K562 (cell line): ENCODE results near the gene MICU1. TPM values are rescaled to one million over a fixed set of nuclear protein-coding genes. Genes with fewer than 3 reads are reported as not detected.

Experiments used
- ATF1 ChIP-seq, 2 experiments: fragments of 450-650 bp in 1 of 2; IDR thresholded peaks; 2 replicates each; pipeline ENCODE4 v1.6.1; 2016; ENCODE audit warnings: missing compliant biosample characterization in 1 of 2, missing genetic modification characterization in 1 of 2
- CBX3 ChIP-seq, 2 experiments: IDR thresholded peaks; 1 replicate in 1 of 2; 2 replicates in 1 of 2; pipeline ENCODE4 v1.6.1; 2012; ENCODE audit warnings: inconsistent platforms in 2 of 2, low read length in 2 of 2, borderline replicate concordance in 1 of 2, control low read depth in 1 of 2
- DIDO1 ChIP-seq: fragments of 450-650 bp; IDR thresholded peaks from 2 replicates; pipeline ENCODE4 v1.6.1; 2016; ENCODE audit warnings: low read depth, missing biosample characterization, missing genetic modification characterization
- IFI16 ChIP-seq: fragments of 250-450 bp; sonication (Bioruptor Pico); IDR thresholded peaks from 2 replicates; pipeline ENCODE4 v2.1.2; 2022; ENCODE audit warnings: mild to moderate bottlenecking, inconsistent platforms
- KLF13 ChIP-seq: fragments of 450-650 bp; IDR thresholded peaks from 2 replicates; pipeline ENCODE4 v1.6.1; 2016; ENCODE audit warnings: missing genetic modification characterization, low read depth, mild to moderate bottlenecking, missing compliant biosample characterization, moderate library complexity, borderline replicate concordance
- MYC ChIP-seq, 2 experiments: fragments of 250-450 bp in 1 of 2; sonication (Bioruptor Pico) in 1 of 2; IDR thresholded peaks; 2 replicates each; pipeline versions ENCODE4 v1.5.1 to v1.6.1; 2012 to 2021; ENCODE audit warnings: low read depth in 2 of 2, borderline replicate concordance in 1 of 2, improper control_type of control experiment in 1 of 2, low read length in 1 of 2, mild to moderate bottlenecking in 1 of 2, moderate library complexity in 1 of 2
- NEUROD1 ChIP-seq: fragments of 150-350 bp; IDR thresholded peaks from 2 replicates; pipeline ENCODE4 v1.6.1; 2014; ENCODE audit warnings: borderline replicate concordance, low read length, low read depth; ENCODE audit not compliant: partially characterized antibody
- OTX1 ChIP-seq: fragments of 450-650 bp; formaldehyde crosslinking; IDR thresholded peaks from 2 replicates; pipeline ENCODE4 v1.4.0; 2022; ENCODE audit warnings: mild to moderate bottlenecking
- RAD21 ChIP-seq, 2 experiments: fragments of 250-450 bp in 1 of 2; fragments of 450-650 bp in 1 of 2; sonication (Bioruptor Pico) in 1 of 2; formaldehyde crosslinking in 1 of 2; IDR thresholded peaks in 1 of 2; conservative IDR thresholded peaks in 1 of 2; 2 replicates each; pipeline versions ENCODE4 v1.4.0 to v1.8.0; 2020 to 2022; ENCODE audit warnings: mild to moderate bottlenecking in 2 of 2, moderate library complexity in 1 of 2
- RBFOX2 ChIP-seq: fragments of 200-400 bp; formaldehyde crosslinking; IDR thresholded peaks from 2 replicates; pipeline ENCODE4 v1.6.1; 2017; ENCODE audit warnings: low read depth, mild to moderate bottlenecking, low read length, moderate library complexity
- SREBF1 ChIP-seq: fragments of 150-350 bp; IDR thresholded peaks from 2 replicates; pipeline ENCODE4 v1.6.1; 2014; ENCODE audit warnings: antibody characterized with exemption, low read depth, low read length, borderline replicate concordance
- TCF7 ChIP-seq: sonication (generic); IDR thresholded peaks from 2 replicates; pipeline ENCODE4 v1.6.1; 2016; ENCODE audit warnings: antibody characterized with exemption, borderline replicate concordance
- WHSC1 ChIP-seq: IDR thresholded peaks from one replicate; pipeline ENCODE4 v1.6.1; 2012; ENCODE audit warnings: low read length, control low read depth, inconsistent platforms
- XRCC5 ChIP-seq: fragments of 200-400 bp; formaldehyde crosslinking; IDR thresholded peaks from 2 replicates; pipeline ENCODE4 v1.6.1; 2017; ENCODE audit warnings: low read depth, mild to moderate bottlenecking, low read length
- YBX1 ChIP-seq: fragments of 450-650 bp; IDR thresholded peaks from 2 replicates; pipeline ENCODE4 v1.7.1; 2016; ENCODE audit warnings: mild to moderate bottlenecking
- ZBTB1 ChIP-seq: sonication (generic); formaldehyde crosslinking; IDR thresholded peaks from 2 replicates; pipeline ENCODE4 v1.8.1; 2023; ENCODE audit warnings: missing genetic modification reagents, low read depth, mild to moderate bottlenecking, borderline replicate concordance
- ZNF184 ChIP-seq: sonication (generic); formaldehyde crosslinking; IDR thresholded peaks from 2 replicates; pipeline ENCODE4 v1.5.0; 2020; ENCODE audit warnings: missing genetic modification reagents
- ZNF586 ChIP-seq: fragments of 450-650 bp; formaldehyde crosslinking; conservative IDR thresholded peaks from 2 replicates; pipeline ENCODE4 v1.4.0; 2020; ENCODE audit warnings: mild to moderate bottlenecking, moderate library complexity
- ZNF717 ChIP-seq: fragments of 250-450 bp; sonication (Bioruptor Pico); IDR thresholded peaks from 2 replicates; pipeline ENCODE4 v1.5.0; 2021
- polyA plus RNA-seq, 8 experiments: library from polyadenylated mRNA; depleted of rRNA in 4 of 8; stranded (reverse) in 5 of 8; unstranded in 3 of 8; fragments of >200 nt; fragmentation: Nextera tagmentation in 2 of 8; fragmentation: Illumina TruSeq in 1 of 8; extraction: Ambion mirVana in 2 of 8; extraction: Trizol in 1 of 8; gene quantifications; 2 replicates each; pipeline versions ENCODE4 v1.2.1 to v1.2.3, GENCODE V29; 2011 to 2014; ENCODE audit warnings: inconsistent platforms in 1 of 8, missing spikeins in 1 of 8
- total RNA-seq, 7 experiments: library from RNA; depleted of rRNA in 6 of 7; stranded (reverse); fragments of >200 nt in 6 of 7; fragmentation: Illumina TruSeq in 2 of 7; extraction: Trizol in 2 of 7; gene quantifications; 2 replicates each; pipeline versions ENCODE4 v1.2.1 to v1.2.3, GENCODE V29; 2011 to 2021; ENCODE audit warnings: low replicate concordance in 1 of 7
- TF ChIP-seq, protein P1 (sequence below), 2 experiments: fragments of 200-800 bp in 1 of 2; sonication (Bioruptor generic) in 1 of 2; sonication (generic) in 1 of 2; formaldehyde crosslinking in 1 of 2; IDR thresholded peaks in 1 of 2; conservative IDR thresholded peaks in 1 of 2; 2 replicates each; pipeline versions ENCODE4 v1.5.0 to v1.6.1; 2016 to 2020; ENCODE audit warnings: missing compliant biosample characterization in 1 of 2, missing genetic modification characterization in 1 of 2, missing genetic modification reagents in 1 of 2
- TF ChIP-seq, protein P2 (sequence below): fragments of 450-650 bp; IDR thresholded peaks from 2 replicates; pipeline ENCODE4 v1.6.1; 2014; ENCODE audit warnings: low read depth, mild to moderate bottlenecking, moderate library complexity, borderline replicate concordance
- TF ChIP-seq, protein P3 (sequence below): sonication (generic); formaldehyde crosslinking; IDR thresholded peaks from 2 replicates; pipeline ENCODE4 v1.9.0; 2022; ENCODE audit warnings: mild to moderate bottlenecking, missing genetic modification reagents

MICU1 gene
- total and polyA plus RNA-seq, 9 of the 15 experiments (the other 6 are each of a cell fraction or from before 2014, with no cell fraction given) = 29.3 to 76.8 (median 48.4) TPM

DNA sequence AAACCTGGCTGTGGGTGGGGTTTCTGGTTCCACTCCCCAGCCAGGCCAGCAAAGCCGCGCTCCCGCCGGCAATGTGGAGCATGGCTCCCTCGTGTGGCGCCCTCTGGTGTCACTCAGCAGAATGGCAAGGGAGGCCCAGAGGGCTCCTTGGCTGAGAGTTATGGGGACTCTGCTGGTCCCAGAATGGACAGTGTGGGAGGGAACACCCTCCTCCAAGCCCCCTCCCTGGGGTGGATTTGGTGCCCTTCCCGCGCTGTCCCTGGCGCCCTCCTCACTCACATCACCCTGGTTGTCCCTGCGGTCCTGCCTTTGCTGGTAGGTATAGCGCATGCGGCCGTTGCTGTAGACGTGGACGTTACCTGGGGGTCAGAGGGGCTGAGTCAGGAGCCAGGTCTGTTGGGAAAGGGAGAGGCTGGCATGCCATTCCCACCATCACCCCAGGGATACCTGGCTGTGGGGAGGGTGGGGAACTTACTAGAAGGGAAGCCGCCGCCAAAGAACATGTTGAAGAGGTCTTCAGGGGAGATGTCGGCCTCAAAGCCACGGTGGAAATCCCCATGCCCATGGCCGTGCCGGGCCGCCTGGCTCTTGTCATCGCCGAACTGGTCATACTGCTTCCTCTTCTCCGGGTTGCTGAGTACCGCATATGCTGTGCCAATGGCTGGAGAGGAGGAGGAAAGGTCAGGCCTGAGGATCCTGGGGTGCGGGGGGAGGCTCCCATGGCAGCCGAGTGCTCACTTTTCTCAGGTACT lies 285.2 kb downstream of the MICU1 start (continued):
- TF ChIP-seq ZNF717 (CRISPR knock-in tag) = no peak
- no peak for TF ChIP-seq WHSC1
- TF ChIP-seq, protein P1, sequence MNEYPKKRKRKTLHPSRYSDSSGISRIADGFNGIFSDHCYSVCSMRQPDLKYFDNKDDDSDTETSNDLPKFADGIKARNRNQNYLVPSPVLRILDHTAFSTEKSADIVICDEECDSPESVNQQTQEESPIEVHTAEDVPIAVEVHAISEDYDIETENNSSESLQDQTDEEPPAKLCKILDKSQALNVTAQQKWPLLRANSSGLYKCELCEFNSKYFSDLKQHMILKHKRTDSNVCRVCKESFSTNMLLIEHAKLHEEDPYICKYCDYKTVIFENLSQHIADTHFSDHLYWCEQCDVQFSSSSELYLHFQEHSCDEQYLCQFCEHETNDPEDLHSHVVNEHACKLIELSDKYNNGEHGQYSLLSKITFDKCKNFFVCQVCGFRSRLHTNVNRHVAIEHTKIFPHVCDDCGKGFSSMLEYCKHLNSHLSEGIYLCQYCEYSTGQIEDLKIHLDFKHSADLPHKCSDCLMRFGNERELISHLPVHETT (CRISPR knock-in tag; conservative IDR thresholded peaks at IDR 0.05 in 1 of 2, IDR thresholded peaks at IDR 0.05 in 1 of 2) = no peak
- peak; percentile 87 for TF ChIP-seq MYC (IDR thresholded peaks at IDR 0.05; ENCODE audit: low read depth, low read length)
- TF ChIP-seq MYC (CRISPR knock-in tag; IDR thresholded peaks at IDR 0.05; ENCODE audit: borderline replicate concordance, low read depth) = no peak
- TF ChIP-seq IFI16 (CRISPR knock-in tag) = no peak
- no peak for TF ChIP-seq KLF13 (tag)
- TF ChIP-seq CBX3 (IDR thresholded peaks at IDR 0.05; ENCODE audit: borderline replicate concordance in 1 of 2, low read length in 2 of 2) = peak in 1 of 2 experiments; percentile 80; a peak in 2 of 3 replicates
- TF ChIP-seq, protein P2, sequence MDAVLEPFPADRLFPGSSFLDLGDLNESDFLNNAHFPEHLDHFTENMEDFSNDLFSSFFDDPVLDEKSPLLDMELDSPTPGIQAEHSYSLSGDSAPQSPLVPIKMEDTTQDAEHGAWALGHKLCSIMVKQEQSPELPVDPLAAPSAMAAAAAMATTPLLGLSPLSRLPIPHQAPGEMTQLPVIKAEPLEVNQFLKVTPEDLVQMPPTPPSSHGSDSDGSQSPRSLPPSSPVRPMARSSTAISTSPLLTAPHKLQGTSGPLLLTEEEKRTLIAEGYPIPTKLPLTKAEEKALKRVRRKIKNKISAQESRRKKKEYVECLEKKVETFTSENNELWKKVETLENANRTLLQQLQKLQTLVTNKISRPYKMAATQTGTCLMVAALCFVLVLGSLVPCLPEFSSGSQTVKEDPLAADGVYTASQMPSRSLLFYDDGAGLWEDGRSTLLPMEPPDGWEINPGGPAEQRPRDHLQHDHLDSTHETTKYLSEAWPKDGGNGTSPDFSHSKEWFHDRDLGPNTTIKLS = no peak
- peak; percentile 37 for TF ChIP-seq NEUROD1
- TF ChIP-seq YBX1 = no peak
- peak; percentile 60 to 88 for TF ChIP-seq RAD21 (CRISPR knock-in tag; conservative IDR thresholded peaks at IDR 0.05 in 1 of 2, IDR thresholded peaks at IDR 0.05 in 1 of 2)
- TF ChIP-seq ZNF586 (CRISPR knock-in tag) = no peak
- 0 out of 2 replicates have a peak, but pooled peaks have one; percentile 24 for TF ChIP-seq ZBTB1
- no peak for TF ChIP-seq ATF1 (CRISPR knock-in tag; IDR thresholded peaks at IDR 0.05)
- TF ChIP-seq ATF1 (tag; IDR thresholded peaks at IDR 0.05) = 0 out of 2 replicates have a peak, but pooled peaks have one; percentile 34
- TF ChIP-seq OTX1 = no peak
- TF ChIP-seq TCF7 = no peak
- TF ChIP-seq, protein P3, sequence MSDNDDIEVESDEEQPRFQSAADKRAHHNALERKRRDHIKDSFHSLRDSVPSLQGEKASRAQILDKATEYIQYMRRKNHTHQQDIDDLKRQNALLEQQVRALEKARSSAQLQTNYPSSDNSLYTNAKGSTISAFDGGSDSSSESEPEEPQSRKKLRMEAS = peak; percentile 80
- TF ChIP-seq DIDO1 (tag) = no peak
- TF ChIP-seq RBFOX2 = no peak
- TF ChIP-seq XRCC5 = 0 out of 2 replicates have a peak, but pooled peaks have one; percentile 64
- TF ChIP-seq ZNF184 (CRISPR knock-in tag) = no peak
- no peak for TF ChIP-seq SREBF1
